ENCODE results near the gene RS1. TPM values are rescaled to one million over a fixed set of nuclear protein-coding genes. Genes with fewer than 3 reads are reported as not detected.

Gene RS1
- total RNA-seq, 1 experiment from 2014 or later = not detected

GRCh38 chrX:18594079-18594478 lies 77.8 kb downstream of the RS1 start:
- Mint-ChIP-seq H3K36me3 (ENCODE audit: insufficient read depth, unreplicated experiment) (peaks cover 5% of the 10 kb centered on the region), H3K27ac (ENCODE audit: unreplicated experiment) (no peak overlapping the region), H3K27me3 (ENCODE audit: unreplicated experiment) (no peaks in the 10 kb centered on the region), H3K4me3 (ENCODE audit: low read depth, unreplicated experiment) (no peak overlapping the region), H3K4me1 (ENCODE audit: low read depth, unreplicated experiment) (peaks cover 12% of the 10 kb centered on the region), H3K9me3 (ENCODE audit: low read depth, unreplicated experiment) (no peaks in the 10 kb centered on the region)
- intact Hi-C loops (cut with micrococcal nuclease; ENCODE audit: unreplicated experiment) = no loop called here
- no peak for TF ChIP-seq CTCF (IDR thresholded peaks at IDR 0.05; ENCODE audit: unreplicated experiment)
- CTCF ChIA-PET = no interaction called here
- no peak for DNase-seq
- no TSS peak for BruUV-seq (replicated peaks)

GRCh38 chrX:18591834-18592233 lies 80.1 kb downstream of the RS1 start:
- Mint-ChIP-seq H3K9me3 (ENCODE audit: low read depth, unreplicated experiment) (no peaks in the 10 kb centered on the region), H3K27ac (ENCODE audit: unreplicated experiment) (no peak overlapping the region)

More at GRCh38 chrX:18591834-18592233, 80.1 kb downstream of the RS1 start:
- TF ChIP-seq CTCF (IDR thresholded peaks at IDR 0.05; ENCODE audit: unreplicated experiment) = no peak
- Mint-ChIP-seq H3K4me1 (ENCODE audit: low read depth, unreplicated experiment) (peaks cover 7% of the 10 kb centered on the region), H3K4me3 (ENCODE audit: low read depth, unreplicated experiment) (no peak overlapping the region), H3K36me3 (ENCODE audit: insufficient read depth, unreplicated experiment) (no peaks in the 10 kb centered on the region), H3K27me3 (ENCODE audit: unreplicated experiment) (no peaks in the 10 kb centered on the region)
- intact Hi-C loops (cut with micrococcal nuclease; ENCODE audit: unreplicated experiment) = no loop called here
- BruUV-seq (replicated peaks) = no TSS peak
- DNase-seq = no peak
- CTCF ChIA-PET = no interaction called here

Other genes starting within 250 kb of the RS1 start
- 17.7 and 20.9 TPM in 2 replicates for gene CDKL5, start 246.5 kb downstream of the RS1 start, total RNA-seq (2022)
- gene PPEF1, start 35.5 kb upstream of the RS1 start, total RNA-seq (2022) = not detected in 2 replicates

Measured in Calu3 (cell line).